Left ventricle myocardium inferior (tissue), 1 donor: ENCODE data around the gene RTKN2. TPM values are rescaled to one million over a fixed set of nuclear protein-coding genes. Genes with fewer than 3 reads are reported as not detected.

Experiments used
- DNase-seq: peaks from one replicate; pipeline ENCODE4 v3.0.0-alpha.2; 2020
- H3K27ac ChIP-seq: fragments of 200-600 bp; replicated peaks from 2 replicates; pipeline ENCODE4 v1.8.0; 2021
- H3K27me3 ChIP-seq: fragments of 200-600 bp; 2 replicates; pipeline ENCODE4 v1.8.0; 2021; ENCODE audit warnings: low read depth
- H3K36me3 ChIP-seq: fragments of 200-600 bp; 2 replicates; pipeline ENCODE4 v1.8.0; 2021
- H3K4me1 ChIP-seq: fragments of 200-600 bp; 2 replicates; pipeline ENCODE4 v1.8.0; 2021
- H3K4me3 ChIP-seq: fragments of 200-600 bp; 2 replicates; pipeline ENCODE4 v1.8.0; 2021; ENCODE audit warnings: mild to moderate bottlenecking, moderate library complexity
- H3K9me3 ChIP-seq: fragments of 200-600 bp; replicated peaks from 2 replicates; pipeline ENCODE4 v1.8.0; 2021
- intact Hi-C: fragments of 100-400 bp; cut with micrococcal nuclease; formaldehyde crosslinking; loops from one replicate; pipeline ENCODE4 v1.11.0; 2022
- total RNA-seq: library from RNA; stranded (reverse); fragmentation: NEBNext Ultra II Directional; extraction: Animal tissue kit (Norgen Biotek cat#: 25700); gene quantifications from one replicate; pipeline ENCODE4 v1.2.1, GENCODE V29; 2021
- TF ChIP-seq, protein P1 (sequence below): fragments of 200-600 bp; IDR thresholded peaks from 2 replicates; pipeline ENCODE4 v1.8.0; 2021; ENCODE audit warnings: antibody characterized with exemption, mild to moderate bottlenecking, borderline replicate concordance
- donor health status: DM: no; HTN: yes; CAD: no; lungs with severe emphysema.

The RTKN2 gene
- total RNA-seq, 1 donor from 2014 or later, result not detected

DNA sequence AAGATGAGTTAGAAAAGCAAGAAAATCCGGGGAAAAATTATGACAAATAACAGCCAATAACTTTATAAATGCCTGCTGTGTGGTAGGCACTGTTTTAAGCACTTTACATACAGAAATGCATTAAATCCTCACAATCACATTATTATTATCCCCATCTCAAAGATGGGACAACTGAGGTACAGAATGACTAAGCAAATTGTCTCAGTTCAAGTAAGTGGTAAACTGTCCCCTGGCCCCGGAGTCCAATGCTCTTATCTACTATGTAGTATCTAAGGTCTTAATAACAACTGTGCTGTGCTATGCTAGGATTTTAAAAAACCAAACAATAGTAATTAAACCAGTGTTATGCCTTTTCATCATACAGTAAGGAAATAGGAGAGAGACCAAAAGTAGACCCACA lies 105.6 kb downstream of the RTKN2 start:
- Histone ChIP-seq H3K4me1 (peaks cover 9% of the 10 kb centered on the region), H3K27ac (no peak overlapping the region), H3K27me3 (no peaks in the 10 kb centered on the region), H3K36me3 (no peaks in the 10 kb centered on the region), H3K9me3 (no peaks in the 10 kb centered on the region), H3K4me3 (no peak overlapping the region)
- TF ChIP-seq, protein P1, sequence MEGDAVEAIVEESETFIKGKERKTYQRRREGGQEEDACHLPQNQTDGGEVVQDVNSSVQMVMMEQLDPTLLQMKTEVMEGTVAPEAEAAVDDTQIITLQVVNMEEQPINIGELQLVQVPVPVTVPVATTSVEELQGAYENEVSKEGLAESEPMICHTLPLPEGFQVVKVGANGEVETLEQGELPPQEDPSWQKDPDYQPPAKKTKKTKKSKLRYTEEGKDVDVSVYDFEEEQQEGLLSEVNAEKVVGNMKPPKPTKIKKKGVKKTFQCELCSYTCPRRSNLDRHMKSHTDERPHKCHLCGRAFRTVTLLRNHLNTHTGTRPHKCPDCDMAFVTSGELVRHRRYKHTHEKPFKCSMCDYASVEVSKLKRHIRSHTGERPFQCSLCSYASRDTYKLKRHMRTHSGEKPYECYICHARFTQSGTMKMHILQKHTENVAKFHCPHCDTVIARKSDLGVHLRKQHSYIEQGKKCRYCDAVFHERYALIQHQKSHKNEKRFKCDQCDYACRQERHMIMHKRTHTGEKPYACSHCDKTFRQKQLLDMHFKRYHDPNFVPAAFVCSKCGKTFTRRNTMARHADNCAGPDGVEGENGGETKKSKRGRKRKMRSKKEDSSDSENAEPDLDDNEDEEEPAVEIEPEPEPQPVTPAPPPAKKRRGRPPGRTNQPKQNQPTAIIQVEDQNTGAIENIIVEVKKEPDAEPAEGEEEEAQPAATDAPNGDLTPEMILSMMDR, result no peak
- intact Hi-C loops, result no loop called here
- no peak for DNase-seq

DNA sequence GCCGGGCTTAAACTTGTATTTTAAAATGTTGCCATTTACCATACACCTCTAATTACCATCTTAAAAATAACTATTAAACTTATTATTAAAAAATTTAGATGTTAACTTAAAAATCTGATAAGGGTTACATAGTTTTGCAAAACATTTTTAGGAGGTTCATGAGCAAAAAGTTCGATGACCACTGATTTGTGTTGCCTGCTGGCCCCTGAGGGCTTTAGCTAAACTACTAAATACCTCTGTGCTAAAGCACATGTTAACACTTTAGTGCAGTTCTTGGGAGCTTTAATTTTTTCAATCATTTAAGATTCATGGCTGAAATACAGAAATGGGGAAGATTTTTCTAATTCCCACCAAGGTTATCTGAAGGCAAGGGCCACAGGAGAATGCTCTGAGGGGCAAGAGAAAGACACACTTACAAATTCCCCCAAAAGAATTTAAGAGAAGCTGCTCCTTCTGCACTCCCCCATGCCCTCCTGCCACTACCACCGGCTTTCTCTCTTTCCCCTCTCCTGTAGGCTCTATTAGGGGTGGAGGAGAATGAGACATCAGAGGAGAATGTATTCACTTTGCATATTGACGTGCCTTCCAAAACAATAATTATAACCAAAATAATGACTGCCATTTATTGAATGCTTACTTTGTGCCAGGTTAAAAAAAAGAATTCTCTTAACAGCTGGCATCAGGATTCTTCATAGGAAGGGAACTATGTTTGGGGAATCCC lies 106.2 kb downstream of the RTKN2 start:
- no peaks in the 10 kb centered on the region for H3K27me3 ChIP-seq
- intact Hi-C loops, result no loop called here
- H3K27ac ChIP-seq, result no peak overlapping the region
- H3K36me3 ChIP-seq, result no peaks in the 10 kb centered on the region
- TF ChIP-seq, protein P1, result no peak
- H3K4me1 ChIP-seq, result peaks cover 9% of the 10 kb centered on the region
- DNase-seq, result no peak
- no peak overlapping the region for H3K4me3 ChIP-seq
- H3K9me3 ChIP-seq, result no peaks in the 10 kb centered on the region

DNA sequence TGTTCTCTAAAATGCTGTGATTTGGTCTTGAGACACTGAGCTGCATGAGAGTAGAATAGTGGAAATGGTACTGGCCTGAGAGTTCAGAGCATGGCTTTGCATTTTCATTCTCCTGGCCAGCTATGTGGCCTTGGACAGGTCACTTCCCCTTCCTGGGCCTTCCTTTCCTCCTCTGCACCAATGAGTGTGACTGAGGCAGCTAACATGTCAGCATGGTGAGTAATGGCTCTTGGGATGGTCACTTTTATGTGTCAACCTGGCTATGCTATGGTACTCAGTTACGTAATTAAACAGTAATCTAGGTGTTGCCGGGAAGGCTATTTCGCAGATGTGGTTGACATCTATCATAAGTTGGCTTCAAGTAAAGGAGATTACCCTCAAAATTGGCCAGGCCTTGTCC lies 109.3 kb downstream of the RTKN2 start:
- Histone ChIP-seq H3K27me3 (no peaks in the 10 kb centered on the region), H3K36me3 (no peaks in the 10 kb centered on the region), H3K4me1 (no peaks in the 10 kb centered on the region), H3K9me3 (no peaks in the 10 kb centered on the region), H3K27ac (no peak overlapping the region), H3K4me3 (no peak overlapping the region)
- intact Hi-C loops, result no loop called here
- DNase-seq, result no peak
- TF ChIP-seq, protein P1, result no peak

DNA sequence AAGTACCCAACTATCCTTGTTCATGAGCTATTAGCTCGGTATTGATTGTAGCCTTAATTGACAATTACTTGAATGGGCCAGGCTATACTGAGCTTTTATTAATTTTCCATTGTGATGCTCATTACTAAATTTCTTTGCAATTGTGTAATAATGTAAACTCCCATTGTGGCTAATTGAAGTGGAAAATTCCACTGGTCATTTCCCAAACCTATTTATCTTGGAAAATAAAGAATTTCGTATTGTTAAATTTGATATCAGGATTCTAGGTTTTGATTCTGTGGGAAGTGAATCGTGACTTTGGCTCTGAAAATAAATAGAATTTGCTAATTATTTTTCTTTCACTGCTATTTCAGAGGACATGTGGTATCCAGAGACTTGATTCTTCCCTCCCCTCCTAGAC lies 111.0 kb downstream of the RTKN2 start:
- intact Hi-C loops, result no loop called here
- H3K4me1 ChIP-seq, result no peaks in the 10 kb centered on the region
- H3K27ac ChIP-seq, result no peak overlapping the region
- H3K4me3 ChIP-seq, result no peak overlapping the region
- TF ChIP-seq, protein P1, result no peak
- H3K36me3 ChIP-seq, result no peaks in the 10 kb centered on the region
- H3K9me3 ChIP-seq, result no peaks in the 10 kb centered on the region
- no peaks in the 10 kb centered on the region for H3K27me3 ChIP-seq
- DNase-seq, result no peak

DNA sequence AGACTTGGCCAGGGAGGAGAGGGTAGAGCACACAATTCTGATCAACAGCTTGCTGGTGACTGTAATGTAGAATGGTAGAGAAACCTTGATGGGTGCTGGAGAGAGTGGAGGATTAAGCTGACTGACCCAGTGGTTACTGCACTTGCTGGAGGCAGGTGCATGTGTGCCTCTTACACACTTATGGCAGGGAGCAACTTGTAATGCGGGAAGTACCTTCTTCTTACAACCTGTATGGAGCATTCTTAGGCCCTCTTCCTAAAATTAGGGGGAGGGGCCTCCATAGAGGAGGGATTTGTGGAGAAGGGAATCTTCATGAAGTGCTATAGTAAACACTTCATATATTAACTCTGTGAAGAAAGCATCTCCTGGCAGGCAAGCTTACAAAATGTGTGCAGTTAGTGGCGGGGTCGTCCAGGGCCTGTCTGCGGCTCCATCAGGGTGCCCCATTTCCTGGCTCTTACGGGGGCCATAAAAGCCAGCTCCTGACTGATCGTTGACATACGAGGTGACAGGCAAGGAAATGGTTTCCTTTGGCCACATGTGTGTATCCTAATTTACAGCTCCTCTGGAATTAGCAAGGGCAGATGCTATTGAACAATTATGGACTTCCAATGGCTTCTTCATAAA lies 113.5 kb downstream of the RTKN2 start:
- TF ChIP-seq, protein P1, result no peak
- Histone ChIP-seq H3K9me3 (peaks cover 6% of the 10 kb centered on the region), H3K36me3 (no peaks in the 10 kb centered on the region), H3K4me1 (no peaks in the 10 kb centered on the region), H3K27ac (no peak overlapping the region), H3K27me3 (no peaks in the 10 kb centered on the region), H3K4me3 (no peak overlapping the region)
- no peak for DNase-seq
- intact Hi-C loops, result no loop called here
